Kidney (tissue), 14 donors: ENCODE measurements around the gene ITPRIPL2. TPM values are rescaled to one million over a fixed set of nuclear protein-coding genes. Genes with fewer than 3 reads are reported as not detected.

ENCODE experiments used
- DNase-seq, 5 donors: peaks; one replicate each; pipeline ENCODE4 v3.0.0-alpha.2; 2013 to 2020
- FAIRE-seq: peaks from 2 replicates; lab custom pipeline; 2012; peaks lifted over from hg19 to GRCh38; lab: Jason Lieb, UNC
- H3K27ac ChIP-seq, 2 donors: one replicate each; pipeline ENCODE4 v1.7.0; 2013; ENCODE audit warnings: low read depth in 2 of 2, low read length in 2 of 2, inconsistent platforms in 1 of 2
- H3K27me3 ChIP-seq: one replicate; pipeline ENCODE4 v1.7.1; 2013; ENCODE audit warnings: low read length, inconsistent platforms; ENCODE audit not compliant: control insufficient read depth, insufficient read depth
- H3K36me3 ChIP-seq, 3 donors: one replicate each; pipeline versions ENCODE4 v1.7.0 to v1.7.1; 2013; ENCODE audit warnings: low read length in 3 of 3, control low read depth in 1 of 3, inconsistent platforms in 1 of 3; ENCODE audit not compliant: insufficient read depth in 3 of 3, control insufficient read depth in 2 of 3
- H3K4me1 ChIP-seq, 3 donors: one replicate each; pipeline versions ENCODE4 v1.7.0 to v1.7.1; 2013; ENCODE audit warnings: low read length in 3 of 3, inconsistent platforms in 1 of 3, low read depth in 1 of 3; ENCODE audit not compliant: control insufficient read depth in 2 of 3, insufficient read depth in 2 of 3
- H3K4me3 ChIP-seq, 3 donors: one replicate each; pipeline versions ENCODE4 v1.7.0 to v1.8.1; 2013; ENCODE audit warnings: low read length in 3 of 3, control low read depth in 1 of 3, inconsistent platforms in 1 of 3
- H3K9ac ChIP-seq, 3 donors: one replicate each; pipeline versions ENCODE4 v1.7.0 to v1.7.1; 2013; ENCODE audit warnings: low read length in 3 of 3, control low read depth in 1 of 3, inconsistent platforms in 1 of 3
- H3K9me3 ChIP-seq, 3 donors: one replicate each; pipeline versions ENCODE4 v1.7.0 to v1.7.1; 2013; ENCODE audit warnings: low read length in 3 of 3, control low read depth in 1 of 3, inconsistent platforms in 1 of 3; ENCODE audit not compliant: control insufficient read depth in 2 of 3, insufficient read depth in 1 of 3
- intact Hi-C: fragments of 100-400 bp; cut with DNase I; formaldehyde crosslinking; loops from one replicate; pipeline ENCODE4 v1.11.1; 2022
- polyA plus RNA-seq: library from polyadenylated mRNA; stranded (reverse); fragments of 350-450 nt; fragmentation: Illumina TruSeq; extraction: RNeasy Lipid Tissue Mini Kit (QIAGEN cat#74804); gene quantifications from one replicate; pipeline ENCODE4 v1.2.3, GENCODE V29; 2014; ENCODE audit warnings: low read depth, low replicate concordance; ENCODE audit not compliant: insufficient read depth
- total RNA-seq: library from RNA; stranded (reverse); fragmentation: NEBNext Ultra II Directional; extraction: Animal tissue kit (Norgen Biotek cat#: 25700); gene quantifications from one replicate; pipeline ENCODE4 v1.2.1, GENCODE V29; 2021
- TF ChIP-seq, protein P1 (sequence below): IDR thresholded peaks from 3 replicates; pipeline ENCODE4 v1.5.1; 2012; ENCODE audit warnings: mild to moderate bottlenecking, moderate library complexity, borderline replicate concordance; ENCODE audit not compliant: insufficient read depth; ENCODE audit errors: extremely low read depth
- donor health status: control.
- donor health status: control.
- donor health status: control.
- donor health status: control.
- donor health status: control.
- donor health status: DM: yes; HTN: yes; CAD: no.
- donor health status: Normal renal cell carcinoma (clear cell type).

Gene ITPRIPL2
- total and polyA plus RNA-seq, 2 donors from 2014 or later: 6.7 to 48.1 TPM

DNA sequence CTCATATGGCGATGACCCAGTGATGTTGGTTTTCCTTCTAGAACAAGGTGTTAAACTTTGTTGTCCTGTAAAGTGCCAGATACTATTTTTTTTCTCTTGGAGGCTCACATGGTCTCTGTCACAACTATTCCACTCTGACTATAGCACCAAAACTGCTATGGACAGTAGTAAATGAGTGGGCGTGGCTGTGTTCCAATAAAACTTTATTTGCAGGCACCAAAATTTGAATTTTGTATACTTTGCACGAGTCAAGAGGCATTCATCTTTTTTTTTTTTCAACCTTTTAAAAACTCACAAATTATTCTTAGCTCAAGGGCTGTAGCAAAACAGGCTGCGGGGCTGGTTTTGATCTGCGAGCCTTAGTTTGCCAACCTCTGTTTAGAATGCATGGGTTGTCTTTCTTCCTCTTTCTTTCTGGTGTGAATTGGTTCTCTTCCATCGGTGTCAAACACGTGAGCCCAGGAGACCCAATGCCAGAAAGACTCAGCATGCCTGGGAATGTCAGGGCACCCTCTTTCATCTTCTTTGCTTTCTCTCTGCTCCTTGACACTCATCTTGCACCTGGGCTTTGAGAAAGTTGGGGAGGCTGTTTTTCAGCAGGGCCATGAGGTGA, 56.4 kb downstream of the ITPRIPL2 start:
- no peak for FAIRE-seq
- no peak for DNase-seq
- intact Hi-C loops: loop anchor here (10.0 kb wide), 1 partner anchor 205 kb away; no protein-coding TSS in a partner anchor
- TF ChIP-seq, protein P1, sequence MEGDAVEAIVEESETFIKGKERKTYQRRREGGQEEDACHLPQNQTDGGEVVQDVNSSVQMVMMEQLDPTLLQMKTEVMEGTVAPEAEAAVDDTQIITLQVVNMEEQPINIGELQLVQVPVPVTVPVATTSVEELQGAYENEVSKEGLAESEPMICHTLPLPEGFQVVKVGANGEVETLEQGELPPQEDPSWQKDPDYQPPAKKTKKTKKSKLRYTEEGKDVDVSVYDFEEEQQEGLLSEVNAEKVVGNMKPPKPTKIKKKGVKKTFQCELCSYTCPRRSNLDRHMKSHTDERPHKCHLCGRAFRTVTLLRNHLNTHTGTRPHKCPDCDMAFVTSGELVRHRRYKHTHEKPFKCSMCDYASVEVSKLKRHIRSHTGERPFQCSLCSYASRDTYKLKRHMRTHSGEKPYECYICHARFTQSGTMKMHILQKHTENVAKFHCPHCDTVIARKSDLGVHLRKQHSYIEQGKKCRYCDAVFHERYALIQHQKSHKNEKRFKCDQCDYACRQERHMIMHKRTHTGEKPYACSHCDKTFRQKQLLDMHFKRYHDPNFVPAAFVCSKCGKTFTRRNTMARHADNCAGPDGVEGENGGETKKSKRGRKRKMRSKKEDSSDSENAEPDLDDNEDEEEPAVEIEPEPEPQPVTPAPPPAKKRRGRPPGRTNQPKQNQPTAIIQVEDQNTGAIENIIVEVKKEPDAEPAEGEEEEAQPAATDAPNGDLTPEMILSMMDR: no peak
- Histone ChIP-seq H3K4me3 (no peak overlapping the region), H3K36me3 (no peaks in the 10 kb centered on the region), H3K27ac (no peak overlapping the region), H3K27me3 (no peaks in the 10 kb centered on the region), H3K4me1 (no peaks in the 10 kb centered on the region), H3K9ac (no peak overlapping the region), H3K9me3 (no peaks in the 10 kb centered on the region)

Other genes starting within 250 kb of the ITPRIPL2 start
- gene SMG1, start 187.6 kb upstream of the ITPRIPL2 start, total RNA-seq: 94.4 TPM
- 4.9 TPM for gene SMG1, start 187.6 kb upstream of the ITPRIPL2 start, polyA plus RNA-seq
- 1.2 TPM for gene TMC7, start 130.0 kb upstream of the ITPRIPL2 start, total RNA-seq
- gene TMC7, start 130.0 kb upstream of the ITPRIPL2 start, polyA plus RNA-seq: 0.30 TPM
- 32.5 TPM for gene COQ7, start 46.4 kb upstream of the ITPRIPL2 start, total RNA-seq
- 18.8 TPM for gene COQ7, start 46.4 kb upstream of the ITPRIPL2 start, polyA plus RNA-seq
- gene SYT17, start 54.3 kb downstream of the ITPRIPL2 start, total RNA-seq: 5.8 TPM
- gene SYT17, start 54.3 kb downstream of the ITPRIPL2 start, polyA plus RNA-seq: 8.8 TPM
- not detected for gene CLEC19A, start 171.8 kb downstream of the ITPRIPL2 start, total RNA-seq
- gene CLEC19A, start 171.8 kb downstream of the ITPRIPL2 start, polyA plus RNA-seq: not detected